Body of pancreas (tissue), 4 donors: Measurements from ENCODE around the gene EPS8. TPM values are rescaled to one million over a fixed set of nuclear protein-coding genes. Genes with fewer than 3 reads are reported as not detected.

ENCODE experiments used
- ATAC-seq: fragments of 150-250 bp; one replicate; pipeline ENCODE4 v1.9.1; 2016
- DNase-seq, 4 donors: peaks; one replicate each; pipeline ENCODE4 v3.0.0-alpha.2; 2019
- H3K27ac ChIP-seq, 4 donors: fragments of 200-600 bp; sonication (generic); 1 replicate in 3 of 4; 2 replicates in 1 of 4; pipeline versions ENCODE4 v1.5.1 to v1.6.1; 2016 to 2019; ENCODE audit warnings: mild to moderate bottlenecking in 1 of 4, mixed read lengths in 1 of 4, moderate library complexity in 1 of 4
- H3K27me3 ChIP-seq, 2 donors: fragments of 200-600 bp; sonication (generic); one replicate each; pipeline ENCODE4 v1.6.0; 2016; ENCODE audit warnings: mild to moderate bottlenecking in 1 of 2
- H3K36me3 ChIP-seq, 2 donors: fragments of 200-600 bp; sonication (generic); replicated peaks in 1 of 2; 2 replicates each; pipeline ENCODE4 v1.5.1; 2016; ENCODE audit warnings: low read depth in 2 of 2; ENCODE audit not compliant: insufficient read depth in 1 of 2
- H3K4me1 ChIP-seq: fragments of 200-600 bp; sonication (generic); one replicate; pipeline ENCODE4 v1.6.0; 2016
- H3K4me3 ChIP-seq, 2 donors: fragments of 200-600 bp; sonication (generic); 1 replicate in 1 of 2; 2 replicates in 1 of 2; pipeline ENCODE4 v1.5.1; 2016 to 2019
- H3K9me3 ChIP-seq, 3 donors: fragments of 200-600 bp; sonication (generic); 1 replicate in 2 of 3; 2 replicates in 1 of 3; pipeline ENCODE4 v1.5.1; 2016
- CTCF ChIP-seq, 7 experiments: fragments of 450-650 bp in 4 of 7; fragments of 200-600 bp in 3 of 7; sonication (generic) in 3 of 7; IDR thresholded peaks; one replicate each; pipeline ENCODE4 v1.5.1; 2016 to 2019; ENCODE audit warnings: antibody characterized with exemption in 7 of 7
- POLR2A ChIP-seq, 3 donors: fragments of 450-650 bp; IDR thresholded peaks; one replicate each; pipeline ENCODE4 v1.6.1; 2016; ENCODE audit warnings: antibody characterized with exemption in 3 of 3, mild to moderate bottlenecking in 2 of 3
- WGBS, 2 donors: methylation state at CpG; one replicate each; pipeline ENCODE4 v1.1.5; 2017; 5-methylcytosine and 5-hydroxymethylcytosine counted together
- intact Hi-C: fragments of 100-400 bp; cut with DNase I; formaldehyde crosslinking; loops from one replicate; pipeline ENCODE4 v1.15.1; 2023
- total RNA-seq, 2 donors: library from RNA; depleted of rRNA; stranded (reverse); fragments of >200 nt; gene quantifications; one replicate each; pipeline ENCODE4 v1.1.0, GENCODE V29; 2016

Gene EPS8
- total RNA-seq, 2 donors from 2014 or later, result 31.6 to 41.2 TPM

DNA sequence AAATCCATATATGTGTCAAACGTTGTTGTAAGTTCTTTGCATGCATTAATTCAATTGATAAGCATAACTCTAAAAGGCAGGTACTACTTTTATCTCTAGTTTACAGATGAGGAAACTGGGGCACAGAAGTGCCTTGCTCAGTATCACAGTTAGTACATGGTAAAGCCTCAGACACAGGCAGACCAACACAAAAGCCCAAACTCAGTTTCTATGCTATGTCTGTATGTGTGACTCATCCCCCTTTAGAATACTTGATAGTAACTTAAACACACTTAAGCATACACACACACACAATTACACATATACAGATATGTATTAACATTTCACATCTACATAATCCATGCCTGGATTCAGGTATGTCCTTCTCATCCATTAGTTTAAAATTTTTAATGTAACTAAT, 88.0 kb downstream of the EPS8 start:
- TF ChIP-seq POLR2A (IDR thresholded peaks at IDR 0.05) (no peak), CTCF (IDR thresholded peaks at IDR 0.05) (no peak)
- DNase-seq (no peak), ATAC-seq (no peak)
- Histone ChIP-seq H3K27ac (peak overlapping the region in 1 of 4 donors; percentile 60), H3K4me3 (no peak overlapping the region), H3K9me3 (no peaks in the 10 kb centered on the region), H3K36me3 (no peaks in the 10 kb centered on the region), H3K4me1 (peaks cover 19% of the 10 kb centered on the region), H3K27me3 (no peaks in the 10 kb centered on the region)
- 35 to 53% methylated on average over 1 of the region's 1 CpG for WGBS, 2 donors
- intact Hi-C loops, result no loop called here

GRCh38 chr12:15700595-15700994, 88.6 kb downstream of the EPS8 start:
- no peaks in the 10 kb centered on the region for H3K36me3 ChIP-seq
- 55 to 62% methylated on average over 1 of the region's 1 CpG for WGBS, 2 donors
- H3K27me3 ChIP-seq, result no peaks in the 10 kb centered on the region
- no peaks in the 10 kb centered on the region for H3K9me3 ChIP-seq
- peaks cover 13% of the 10 kb centered on the region for H3K4me1 ChIP-seq
- no peak for TF ChIP-seq POLR2A (IDR thresholded peaks at IDR 0.05)
- no peak for TF ChIP-seq CTCF (IDR thresholded peaks at IDR 0.05)
- DNase-seq (no peak), ATAC-seq (peak; percentile 65)
- H3K27ac ChIP-seq, result peak overlapping the region in 1 of 4 donors; percentile 60
- no peak overlapping the region for H3K4me3 ChIP-seq
- intact Hi-C loops, result no loop called here

DNA sequence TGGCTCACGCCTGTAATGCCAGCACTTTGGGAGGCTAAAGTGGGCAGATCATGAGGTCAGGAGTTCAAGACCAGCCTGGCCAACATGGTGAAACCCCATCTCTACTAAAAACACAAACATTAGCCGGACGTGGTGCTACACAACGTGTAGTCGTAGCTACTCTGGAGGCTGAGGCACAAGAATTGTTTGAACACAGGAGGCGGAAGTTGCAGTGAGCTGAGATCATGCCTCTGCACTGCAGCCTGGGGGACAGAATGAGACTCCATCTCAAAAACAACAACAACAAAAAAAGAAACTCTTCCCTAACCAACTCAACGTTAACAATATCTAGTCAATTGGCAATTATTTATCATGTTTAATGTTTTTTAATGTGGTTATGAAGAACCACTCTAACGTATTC, 89.3 kb downstream of the EPS8 start:
- no peak overlapping the region for H3K4me3 ChIP-seq
- peak overlapping the region in 2 of 4 donors; percentile 20 to 60 for H3K27ac ChIP-seq
- TF ChIP-seq CTCF (IDR thresholded peaks at IDR 0.05), result no peak
- ATAC-seq, result no peak
- no peaks in the 10 kb centered on the region for H3K27me3 ChIP-seq
- no peaks in the 10 kb centered on the region for H3K36me3 ChIP-seq
- no peak for DNase-seq
- 83 to 88% methylated on average over 8 of the region's 8 CpGs for WGBS, 2 donors
- intact Hi-C loops, result no loop called here
- peaks cover 12% of the 10 kb centered on the region for H3K4me1 ChIP-seq
- H3K9me3 ChIP-seq, result no peaks in the 10 kb centered on the region

GRCh38 chr12:15698377-15698871, 90.8 kb downstream of the EPS8 start:
- H3K27me3 ChIP-seq, result no peaks in the 10 kb centered on the region
- H3K27ac ChIP-seq, result peak overlapping the region in 1 of 4 donors; percentile 43
- no peak overlapping the region for H3K4me3 ChIP-seq
- 87 to 89% methylated on average over 3 of the region's 3 CpGs for WGBS, 2 donors
- intact Hi-C loops, result no loop called here
- no peaks in the 10 kb centered on the region for H3K9me3 ChIP-seq
- ATAC-seq, result no peak
- no peaks in the 10 kb centered on the region for H3K36me3 ChIP-seq
- no peak for DNase-seq
- TF ChIP-seq CTCF (IDR thresholded peaks at IDR 0.05) (no peak), POLR2A (IDR thresholded peaks at IDR 0.05) (no peak)
- H3K4me1 ChIP-seq, result peaks cover 12% of the 10 kb centered on the region

DNA sequence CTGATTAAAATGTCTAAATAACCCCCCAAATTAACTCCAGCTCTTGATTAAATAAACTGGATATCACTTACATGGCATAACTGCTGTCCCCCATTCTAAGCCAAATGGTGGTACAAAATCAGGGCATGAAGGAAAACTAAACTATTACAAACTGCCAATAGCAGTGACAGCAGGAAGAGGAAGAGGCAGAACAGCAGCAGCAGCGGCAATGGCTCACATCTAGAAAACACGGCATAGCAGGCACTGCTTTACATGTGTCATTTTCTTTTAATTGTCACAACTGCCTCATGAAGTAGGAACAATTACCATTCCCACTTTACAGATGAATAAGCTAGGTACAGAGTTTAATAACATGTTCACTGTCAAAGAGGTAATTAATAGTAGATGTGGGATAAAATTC, 92.0 kb downstream of the EPS8 start:
- DNase-seq (no peak), ATAC-seq (no peak)
- no peaks in the 10 kb centered on the region for H3K36me3 ChIP-seq
- H3K4me1 ChIP-seq, result peaks cover 12% of the 10 kb centered on the region
- H3K27me3 ChIP-seq, result no peaks in the 10 kb centered on the region
- no peaks in the 10 kb centered on the region for H3K9me3 ChIP-seq
- intact Hi-C loops, result no loop called here
- TF ChIP-seq CTCF (IDR thresholded peaks at IDR 0.05) (no peak), POLR2A (IDR thresholded peaks at IDR 0.05) (no peak)
- H3K27ac ChIP-seq, result no peak overlapping the region
- WGBS, 2 donors, result 85 to 86% methylated on average over 2 of the region's 2 CpGs
- H3K4me3 ChIP-seq, result no peak overlapping the region
